Midbrain (tissue), 1 donor: ENCODE data around the gene PCK2.

Experiments used
- DNase-seq: peaks from one replicate; lab custom pipeline; 2025; lab: John Stamatoyannopoulos, UW

The PCK2 gene

DNA sequence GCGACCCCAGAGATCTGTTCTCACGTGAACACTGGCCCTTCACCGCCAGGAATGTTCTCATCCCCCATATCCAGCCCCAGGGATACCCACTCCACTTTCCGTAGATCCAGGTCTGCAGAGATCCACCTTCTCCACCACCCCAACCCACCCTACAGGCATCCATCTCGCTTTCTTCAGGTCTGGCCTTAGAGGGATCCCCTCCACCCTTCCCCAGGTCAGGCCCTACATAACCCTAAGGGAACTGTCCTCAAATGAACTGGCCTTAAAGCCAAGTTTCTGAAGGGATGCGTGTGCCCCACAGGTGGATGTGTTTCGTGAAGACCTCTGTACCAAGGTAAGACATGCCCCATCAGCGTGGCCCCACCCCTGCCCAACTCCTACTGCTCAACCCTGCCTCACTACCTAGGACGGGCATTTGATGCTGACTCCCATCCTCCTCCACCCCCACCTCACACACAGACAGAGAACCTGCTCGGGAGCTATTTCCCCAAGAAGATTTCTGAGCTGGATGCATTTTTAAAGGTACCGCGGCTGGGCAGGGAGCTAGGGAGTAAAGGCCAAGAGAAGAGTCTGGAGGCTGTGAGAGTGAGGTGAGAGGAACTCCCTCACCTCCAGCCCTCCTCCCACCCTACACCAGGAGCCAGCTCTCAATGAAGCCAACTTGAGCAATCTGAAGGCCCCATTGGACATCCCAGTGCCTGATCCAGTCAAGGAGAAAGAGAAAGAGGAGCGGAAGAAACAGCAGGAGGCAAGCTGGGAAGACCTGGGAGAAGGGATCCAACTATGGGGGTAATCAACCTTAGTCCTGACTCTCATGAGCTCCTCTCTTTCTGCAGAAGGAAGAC, 42.8 kb downstream of the PCK2 start:
- no peak for DNase-seq

DNA sequence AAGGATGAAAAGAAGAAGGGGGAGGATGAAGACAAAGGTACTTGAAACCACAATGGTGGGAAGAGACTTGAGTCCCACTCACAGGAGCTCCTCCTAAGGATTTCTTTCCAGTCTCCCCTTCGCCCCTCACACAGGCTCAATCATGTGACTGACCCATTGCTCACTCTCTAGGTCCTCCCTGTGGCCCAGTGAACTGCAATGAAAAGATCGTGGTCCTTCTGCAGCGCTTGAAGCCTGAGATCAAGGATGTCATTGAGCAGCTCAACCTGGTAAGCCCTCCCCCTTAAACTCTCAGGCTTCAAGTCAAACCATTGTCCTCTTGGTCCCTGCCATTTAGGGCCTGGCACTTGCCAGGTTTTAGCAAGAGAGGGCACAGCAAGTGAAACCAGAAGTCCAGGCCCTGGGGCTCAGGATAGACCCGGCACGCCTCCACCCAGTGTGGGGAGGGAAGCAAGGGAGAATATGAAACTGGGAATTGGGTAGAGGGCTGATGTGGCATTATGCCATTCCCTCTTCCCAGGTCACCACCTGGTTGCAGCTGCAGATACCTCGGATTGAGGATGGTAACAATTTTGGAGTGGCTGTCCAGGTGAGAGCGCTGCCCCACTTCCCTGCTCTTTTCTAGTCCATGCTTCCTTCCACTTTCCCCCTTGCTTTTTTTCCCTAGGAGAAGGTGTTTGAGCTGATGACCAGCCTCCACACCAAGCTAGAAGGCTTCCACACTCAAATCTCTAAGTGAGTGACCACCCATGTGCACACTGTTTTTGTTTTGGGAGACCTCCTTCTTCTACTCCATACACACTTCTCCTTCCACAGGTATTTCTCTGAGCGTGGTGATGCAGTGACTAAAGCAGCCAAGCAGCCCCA, 43.7 kb downstream of the PCK2 start:
- DNase-seq: no peak

DNA sequence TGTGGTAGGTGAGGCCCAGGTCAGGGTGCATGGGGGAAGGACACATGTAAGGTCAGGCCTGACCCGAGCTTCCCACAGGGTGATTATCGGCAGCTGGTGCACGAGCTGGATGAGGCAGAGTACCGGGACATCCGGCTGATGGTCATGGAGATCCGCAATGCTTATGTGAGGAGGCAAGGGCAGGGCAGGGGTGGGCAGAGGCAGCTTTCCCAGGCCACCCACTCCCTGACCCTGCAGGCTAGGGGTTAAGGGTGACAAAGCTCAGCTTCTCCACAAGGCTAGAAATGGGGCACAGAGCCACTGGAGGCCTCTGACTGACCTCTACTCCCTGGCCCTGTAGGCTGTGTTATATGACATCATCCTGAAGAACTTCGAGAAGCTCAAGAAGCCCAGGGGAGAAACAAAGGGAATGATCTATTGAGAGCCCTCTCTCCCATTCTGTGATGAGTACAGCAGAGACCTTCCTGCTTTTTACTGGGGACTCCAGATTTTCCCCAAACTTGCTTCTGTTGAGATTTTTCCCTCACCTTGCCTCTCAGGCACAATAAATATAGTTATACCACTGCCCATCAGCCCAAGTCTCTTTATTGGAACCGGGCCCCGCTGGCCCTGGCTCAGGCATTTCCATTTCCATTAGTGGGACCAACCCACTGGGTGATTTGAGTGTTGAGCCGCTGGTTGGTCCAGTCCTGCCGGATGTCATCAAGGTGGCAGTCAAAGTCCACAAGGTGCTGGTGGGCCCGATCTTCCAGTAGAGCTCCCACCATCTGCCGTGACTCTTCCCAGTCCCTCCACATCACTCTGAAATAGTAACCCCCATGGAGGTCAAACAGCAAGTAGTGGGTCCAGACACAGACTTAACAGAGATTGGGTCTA, 44.5 kb downstream of the PCK2 start:
- no peak for DNase-seq

DNA sequence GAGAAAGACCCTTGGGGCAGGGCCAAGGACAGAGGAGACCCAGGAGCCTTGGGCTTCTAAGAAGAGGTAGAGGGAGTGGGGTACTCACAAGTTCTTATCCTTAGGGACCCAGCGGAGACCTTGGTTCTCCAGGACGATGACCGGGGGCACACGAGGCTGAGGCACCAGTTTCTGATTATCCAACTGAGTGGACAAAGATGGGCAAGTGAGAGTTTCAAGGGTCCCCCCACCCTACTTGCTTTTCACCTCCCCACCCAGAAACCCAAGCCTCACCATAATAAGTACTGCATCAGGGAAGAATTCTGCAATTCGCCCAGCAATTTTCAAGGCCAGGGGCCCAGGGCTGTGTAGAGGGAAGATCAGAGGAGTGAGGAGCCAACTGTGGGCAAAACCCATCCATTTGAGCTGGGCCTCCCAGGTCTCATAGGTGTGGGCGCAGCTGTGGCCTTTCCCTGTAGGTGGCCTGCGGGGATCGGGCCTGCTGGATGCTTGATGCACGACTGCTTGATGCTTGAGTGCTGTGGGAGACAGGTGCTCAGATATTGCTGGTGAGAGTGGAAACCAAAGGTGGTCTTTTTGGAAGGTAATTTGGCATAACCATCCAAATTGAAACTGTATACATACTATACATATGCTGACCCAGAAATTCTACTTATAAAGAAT, 45.3 kb downstream of the PCK2 start:
- DNase-seq: no peak

DNA sequence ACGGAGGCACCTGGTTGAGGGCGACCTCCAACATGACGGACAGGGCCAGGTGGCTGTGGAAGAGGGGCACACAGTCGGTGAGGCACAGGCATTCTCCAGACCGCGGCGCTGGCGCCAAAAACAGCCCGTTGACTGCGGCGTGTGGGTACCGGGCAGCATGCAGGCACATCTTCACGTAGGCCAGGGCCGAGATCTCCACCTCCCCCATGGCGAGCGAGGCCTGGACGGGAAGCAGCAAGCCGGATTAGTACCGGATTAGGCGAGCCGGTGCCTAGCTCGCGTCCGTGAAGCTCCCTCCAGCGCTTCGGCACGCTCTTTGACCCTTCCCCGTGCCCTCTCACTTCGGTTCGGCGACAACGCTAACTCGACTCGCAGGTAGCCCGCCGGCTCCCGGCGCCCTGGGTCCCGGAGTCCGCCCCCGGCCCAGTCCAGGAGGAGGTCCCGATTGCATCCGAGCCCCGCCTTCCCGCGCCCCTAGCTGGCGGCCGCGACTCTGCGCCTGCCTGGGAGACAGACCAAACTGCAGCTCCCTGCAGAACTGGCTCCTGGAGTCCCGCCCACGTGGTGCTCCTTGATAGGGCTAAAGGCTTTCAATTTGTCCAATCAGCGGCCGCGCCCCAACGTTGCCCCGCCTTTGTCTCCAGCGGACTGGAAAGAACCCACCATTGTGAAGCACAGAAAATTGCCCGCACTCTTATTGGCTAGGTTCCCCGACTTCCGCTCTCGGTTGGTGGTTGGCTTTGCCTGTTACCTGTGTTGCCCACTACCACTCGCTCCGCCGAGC, 47.2 kb downstream of the PCK2 start, which contains the start of gene EMC9:
Gene EMC9, minus strand, starts transcription at position 495 of the 784 bp plus-strand sequence. Its CDS starts 287 bp downstream, at position 208.
- DNase-seq: peak; percentile 99

DNA sequence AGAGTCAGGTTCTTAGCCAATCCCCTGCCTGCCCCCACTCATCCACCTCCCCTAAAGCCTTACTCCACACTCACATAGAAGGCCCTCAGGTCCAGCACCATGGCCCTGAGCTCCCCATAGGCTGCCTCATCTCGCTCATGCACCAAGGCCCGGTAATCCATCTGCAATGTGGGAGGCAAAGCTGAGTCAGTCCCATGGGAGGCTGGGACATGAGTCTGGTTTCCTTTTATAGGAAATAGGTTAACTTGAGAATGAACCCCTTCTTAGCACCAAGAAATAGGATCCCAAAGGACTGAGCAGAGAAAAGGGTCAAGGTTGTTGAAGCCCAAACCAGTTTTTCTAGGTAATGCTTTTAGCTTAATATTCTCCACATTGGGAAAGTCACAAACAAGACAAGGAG, 49.4 kb downstream of the PCK2 start:
- no peak for DNase-seq

DNA sequence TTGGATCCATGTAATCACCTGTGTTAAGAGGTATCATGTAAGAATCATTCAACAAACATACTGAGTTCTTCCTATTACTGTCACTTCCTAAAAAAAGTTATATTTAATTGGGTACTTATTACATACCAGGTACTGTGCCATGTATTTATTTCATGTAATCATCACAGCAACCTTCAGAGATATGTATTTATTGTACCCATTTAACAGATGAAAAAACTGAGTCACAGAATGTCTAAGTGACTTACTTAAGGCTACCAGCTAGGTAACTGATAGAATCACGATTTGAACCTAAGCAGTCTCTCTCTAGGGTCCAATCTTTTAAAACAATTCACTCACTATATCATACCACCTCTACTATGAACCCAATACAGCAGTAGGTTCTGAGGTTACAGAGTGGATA, 50.3 kb downstream of the PCK2 start:
- DNase-seq: no peak

DNA sequence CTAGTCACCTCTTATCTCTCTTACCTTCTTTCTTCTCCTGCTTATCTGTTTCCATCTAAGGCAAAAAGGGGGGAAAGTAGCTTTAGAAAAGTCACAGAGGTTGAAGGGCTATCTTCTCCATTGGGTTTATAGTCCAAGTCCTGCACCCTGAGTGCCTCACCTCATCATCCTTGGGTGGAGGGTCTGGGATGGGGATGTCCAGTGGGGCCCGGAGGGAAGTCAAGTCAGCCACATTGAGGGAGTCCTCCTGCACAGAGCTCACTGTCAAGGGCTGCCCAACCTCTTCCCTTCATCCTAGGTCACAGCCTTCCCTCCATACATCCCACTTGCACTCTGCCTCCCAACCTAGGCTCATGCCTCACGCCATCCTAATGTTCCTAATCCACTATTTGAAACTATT, 51.1 kb downstream of the PCK2 start:
- DNase-seq: no peak

DNA sequence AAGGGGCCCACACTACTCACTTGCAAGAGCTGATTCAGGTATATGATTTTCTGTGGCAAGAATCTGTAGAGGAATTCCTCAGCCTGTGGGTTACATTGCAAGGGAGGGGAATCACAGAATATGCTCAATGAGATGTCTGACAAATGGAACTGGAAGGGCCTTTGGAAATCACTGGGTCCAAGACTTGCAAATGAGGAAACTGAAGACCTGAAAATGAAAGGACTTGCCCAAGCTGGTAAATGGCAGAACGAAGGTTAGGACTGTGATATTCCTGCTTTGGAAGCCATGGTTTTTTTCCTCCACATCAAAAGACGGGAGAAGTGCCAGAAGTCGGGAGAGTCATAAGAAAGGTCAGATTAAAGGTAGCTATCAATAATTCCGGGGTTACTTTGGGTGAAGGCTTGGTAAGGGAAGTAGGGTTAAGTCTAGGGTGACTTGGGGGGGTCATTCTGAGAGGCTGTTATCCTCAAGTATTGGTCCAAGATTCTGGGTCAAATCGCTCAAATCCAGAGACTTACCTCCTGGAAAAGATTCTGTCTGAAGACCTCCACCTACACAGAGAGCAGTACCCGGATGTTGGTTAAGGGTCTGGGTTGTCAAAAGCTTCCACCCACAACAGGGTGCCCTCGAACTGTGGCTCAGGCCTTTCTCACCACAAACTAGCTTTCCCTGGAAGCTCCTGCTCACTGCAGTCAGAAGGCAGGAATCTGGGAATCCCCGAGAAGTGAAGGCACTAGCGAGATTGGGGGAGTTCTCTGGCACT, 51.8 kb downstream of the PCK2 start:
- no peak for DNase-seq

DNA sequence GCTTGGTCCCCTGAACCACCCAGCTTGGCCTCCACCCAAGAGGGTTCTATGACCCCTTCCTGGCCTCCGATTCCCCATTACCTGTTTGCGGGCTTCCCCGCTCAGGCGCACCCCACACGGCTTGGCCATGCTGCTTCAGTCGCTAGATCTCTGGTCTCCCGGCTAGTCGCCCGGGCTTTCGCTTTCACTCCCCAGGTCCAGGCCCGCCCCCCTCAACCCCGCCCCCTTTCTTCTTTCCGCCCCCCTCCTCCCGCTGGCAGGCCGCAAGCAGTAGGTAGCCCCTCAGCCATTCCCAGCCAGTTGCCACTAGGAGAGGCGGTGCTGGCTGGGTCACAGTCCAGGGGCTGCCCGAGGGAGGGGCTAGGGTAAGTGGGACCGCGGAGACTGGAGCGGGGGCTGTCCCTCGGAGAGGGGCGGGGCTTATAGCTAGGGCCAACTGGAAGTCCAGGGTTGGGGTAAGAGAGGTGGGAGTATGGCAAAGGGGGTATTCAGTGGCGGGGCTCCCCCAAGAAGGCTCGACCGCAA, 52.4 kb downstream of the PCK2 start, which contains the start of gene PSME2:
Gene PSME2, minus strand, starts transcription at position 158 of the 525 bp plus-strand sequence. Its CDS starts 29 bp downstream, at position 129.
- DNase-seq: peak; percentile 77

DNA sequence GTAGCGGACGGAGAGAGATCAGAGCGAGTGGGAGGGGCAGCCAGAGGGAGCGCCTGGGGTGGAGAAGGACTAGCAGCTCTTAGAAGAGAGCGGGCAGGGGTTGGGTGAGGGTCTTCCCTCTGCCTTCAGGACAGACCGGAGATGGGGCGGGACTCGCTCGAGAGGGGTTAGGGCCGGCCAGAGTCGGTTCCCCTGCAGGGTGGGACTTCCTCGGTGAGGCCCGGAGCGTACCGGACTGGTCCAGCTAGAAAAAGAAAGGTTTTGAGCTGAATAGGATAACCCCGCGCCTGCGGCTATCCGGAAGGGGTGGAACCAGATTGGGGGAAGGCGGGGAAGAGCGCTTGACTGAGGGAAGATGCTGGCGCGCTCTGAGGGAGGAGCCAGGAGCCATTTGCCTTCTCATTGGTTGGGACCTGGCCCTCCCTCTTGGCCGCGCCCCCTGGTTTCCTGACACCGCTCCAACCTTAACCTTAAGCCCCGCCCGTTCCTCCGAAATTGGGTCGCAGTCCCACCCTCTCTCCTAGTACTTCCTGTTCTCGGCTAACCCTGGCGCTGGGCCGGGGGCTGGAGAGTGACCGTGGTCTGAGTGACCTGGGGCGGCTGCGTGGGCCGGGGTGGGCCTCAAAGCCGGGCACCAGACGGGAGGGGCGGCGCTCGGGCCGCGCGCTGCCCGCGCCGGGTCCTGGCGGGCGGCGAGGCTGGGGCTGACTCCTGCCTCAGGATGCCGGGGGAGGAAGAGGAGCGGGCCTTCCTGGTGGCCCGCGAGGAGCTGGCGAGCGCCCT, 53.1 kb downstream of the PCK2 start, which contains the start of gene RNF31:
Gene RNF31, plus strand, starts transcription at position 521 of the 783 bp plus-strand sequence. Its CDS starts 201 bp downstream, at position 722.
- DNase-seq: peak; percentile 99

DNA sequence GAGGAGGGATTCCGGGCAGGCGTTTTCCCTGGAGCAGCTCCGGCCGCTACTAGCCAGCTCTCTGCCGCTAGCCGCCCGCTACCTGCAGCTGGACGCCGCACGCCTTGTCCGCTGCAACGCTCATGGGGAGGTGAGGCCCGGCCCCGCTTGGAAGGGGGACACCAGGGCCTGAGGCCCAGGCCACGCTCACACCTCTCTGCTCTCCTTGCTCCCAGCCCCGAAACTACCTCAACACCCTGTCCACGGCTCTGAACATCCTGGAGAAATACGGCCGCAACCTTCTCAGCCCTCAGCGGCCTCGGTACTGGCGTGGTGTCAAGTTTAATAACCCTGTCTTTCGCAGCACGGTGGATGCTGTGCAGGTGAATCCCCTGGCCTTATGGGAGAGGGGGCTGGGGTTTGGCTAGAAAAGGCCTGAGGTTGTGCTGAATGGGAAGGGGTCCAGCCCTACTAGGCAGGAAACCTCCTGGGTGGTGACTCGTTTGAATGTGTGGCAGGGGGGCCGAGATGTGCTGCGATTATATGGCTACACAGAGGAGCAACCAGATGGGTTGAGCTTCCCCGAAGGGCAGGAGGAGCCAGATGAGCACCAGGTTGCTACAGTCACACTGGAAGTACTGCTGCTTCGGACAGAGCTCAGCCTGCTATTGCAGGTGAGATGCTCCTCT, 53.8 kb downstream of the PCK2 start:
- no peak for DNase-seq

DNA sequence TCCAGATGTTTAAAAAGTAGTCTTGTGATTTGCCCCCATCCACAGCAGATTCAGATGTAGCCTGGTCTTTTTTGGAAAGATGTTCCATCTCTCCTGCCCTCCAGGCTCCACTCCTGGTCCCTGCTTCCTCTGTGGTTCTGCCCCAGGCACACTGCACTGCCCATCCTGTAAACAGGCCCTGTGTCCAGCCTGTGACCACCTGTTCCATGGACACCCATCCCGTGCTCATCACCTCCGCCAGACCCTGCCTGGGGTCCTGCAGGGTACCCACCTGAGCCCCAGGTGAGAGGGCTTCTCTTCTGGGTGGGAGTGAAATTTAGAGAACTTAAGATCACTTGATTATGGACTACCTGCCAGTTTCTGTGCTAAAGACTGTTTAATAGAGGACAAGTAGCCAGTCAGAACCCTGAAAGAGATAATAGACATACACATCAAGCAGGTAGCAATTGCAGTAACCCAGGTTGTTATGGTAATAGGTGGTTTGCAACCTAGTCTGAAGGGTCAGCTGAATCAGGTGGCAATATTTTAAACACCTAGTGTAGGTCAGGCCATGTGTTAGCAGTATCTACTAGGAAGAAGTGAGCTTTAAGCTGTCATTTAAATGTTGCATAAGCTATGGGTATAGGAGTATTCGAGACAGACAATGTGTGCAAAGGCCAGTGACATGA, 55.3 kb downstream of the PCK2 start:
- no peak for DNase-seq

DNA sequence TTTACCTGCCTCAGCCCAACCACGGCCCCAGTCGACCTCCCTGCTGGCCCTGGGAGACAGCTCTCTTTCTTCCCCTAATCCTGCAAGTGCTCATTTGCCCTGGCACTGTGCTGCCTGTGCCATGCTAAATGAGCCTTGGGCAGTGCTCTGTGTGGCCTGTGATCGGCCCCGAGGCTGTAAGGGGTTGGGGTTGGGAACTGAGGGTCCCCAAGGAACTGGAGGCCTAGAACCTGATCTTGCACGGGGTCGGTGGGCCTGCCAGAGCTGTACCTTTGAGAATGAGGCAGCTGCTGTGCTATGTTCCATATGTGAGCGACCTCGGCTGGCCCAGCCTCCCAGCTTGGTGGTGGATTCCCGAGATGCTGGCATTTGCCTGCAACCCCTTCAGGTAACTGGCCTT, 56.0 kb downstream of the PCK2 start:
- DNase-seq: no peak

DNA sequence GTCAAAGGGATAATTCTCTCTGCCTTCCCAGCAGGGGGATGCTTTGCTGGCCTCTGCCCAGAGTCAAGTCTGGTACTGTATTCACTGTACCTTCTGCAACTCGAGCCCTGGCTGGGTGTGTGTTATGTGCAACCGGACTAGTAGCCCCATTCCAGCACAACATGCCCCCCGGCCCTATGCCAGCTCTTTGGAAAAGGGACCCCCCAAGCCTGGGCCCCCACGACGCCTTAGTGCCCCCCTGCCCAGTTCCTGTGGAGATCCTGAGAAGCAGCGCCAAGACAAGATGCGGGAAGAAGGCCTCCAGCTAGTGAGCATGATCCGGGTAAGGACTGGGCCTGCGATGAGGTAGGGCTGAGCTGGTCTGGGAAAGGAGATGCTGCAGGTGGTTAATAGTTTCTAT, 56.5 kb downstream of the PCK2 start:
- DNase-seq: no peak

DNA sequence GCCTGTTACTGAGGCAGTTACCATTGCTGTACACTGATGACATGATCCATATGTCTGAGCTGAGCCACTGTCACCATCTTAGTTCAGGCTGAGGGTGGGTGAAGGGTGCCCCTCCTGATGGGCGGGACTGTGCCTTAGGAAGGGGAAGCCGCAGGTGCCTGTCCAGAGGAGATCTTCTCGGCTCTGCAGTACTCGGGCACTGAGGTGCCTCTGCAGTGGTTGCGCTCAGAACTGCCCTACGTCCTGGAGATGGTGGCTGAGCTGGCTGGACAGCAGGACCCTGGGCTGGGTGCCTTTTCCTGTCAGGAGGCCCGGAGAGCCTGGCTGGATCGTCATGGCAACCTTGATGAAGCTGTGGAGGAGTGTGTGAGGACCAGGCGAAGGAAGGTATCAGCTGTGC, 56.9 kb downstream of the PCK2 start:
- no peak for DNase-seq

DNA sequence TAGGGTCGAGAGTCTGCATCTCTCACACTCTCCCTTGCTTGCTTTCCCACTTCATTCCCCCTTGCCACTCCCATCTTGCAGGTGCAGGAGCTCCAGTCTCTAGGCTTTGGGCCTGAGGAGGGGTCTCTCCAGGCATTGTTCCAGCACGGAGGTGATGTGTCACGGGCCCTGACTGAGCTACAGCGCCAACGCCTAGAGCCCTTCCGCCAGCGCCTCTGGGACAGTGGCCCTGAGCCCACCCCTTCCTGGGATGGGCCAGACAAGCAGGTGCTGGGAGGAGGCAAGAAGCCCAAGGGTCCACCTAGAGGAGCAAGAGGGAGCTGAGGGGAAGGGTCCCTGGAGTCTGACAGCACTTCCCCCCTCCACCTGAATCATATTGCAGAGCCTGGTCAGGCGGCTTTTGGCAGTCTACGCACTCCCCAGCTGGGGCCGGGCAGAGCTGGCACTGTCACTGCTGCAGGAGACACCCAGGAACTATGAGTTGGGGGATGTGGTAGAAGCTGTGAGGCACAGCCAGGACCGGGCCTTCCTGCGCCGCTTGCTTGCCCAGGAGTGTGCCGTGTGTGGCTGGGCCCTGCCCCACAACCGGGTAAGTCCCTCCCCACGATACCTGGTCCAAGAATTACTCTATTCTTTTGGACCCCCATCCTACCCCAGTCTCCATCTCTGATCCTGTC, 57.4 kb downstream of the PCK2 start:
- DNase-seq: no peak
